ENCODE results near the gene KRT15.

- no peak for TF ChIP-seq CTCF (IDR thresholded peaks at IDR 0.05)
- TF ChIP-seq POLR2A (IDR thresholded peaks at IDR 0.05): no peak
These were observed 1.8 kb downstream of the KRT15 start for GRCh38 chr17:41516830-41517283.

All from right lobe of liver (tissue), 4 donors.